WTC11 (cell line): ENCODE data around the gene TVP23A. TPM values are rescaled to one million over a fixed set of nuclear protein-coding genes. Genes with fewer than 3 reads are reported as not detected.

ENCODE experiments used
- ATAC-seq: fragments of 200-7000 bp; cut with Tn5 transposase; 2 replicates; pipeline ENCODE4 v1.10.0; 2021; ENCODE audit warnings: mild to moderate bottlenecking, moderate library complexity
- CTCF ChIA-PET: fragments of 300-600 bp; sonication (Branson Sonifier 250); formaldehyde crosslinking; loops from one replicate; lab custom pipeline; 2021; ENCODE audit warnings: antibody characterized with exemption; lab: Charles Lee
- POLR2A ChIA-PET: fragments of 350-600 bp; sonication (Branson Sonifier 250); formaldehyde crosslinking; loops from one replicate; lab custom pipeline; 2021; ENCODE audit warnings: antibody characterized with exemption; lab: Charles Lee
- DNase-seq: peaks from one replicate; pipeline ENCODE4 v3.0.0; 2021; ENCODE audit warnings: low spot score
- H3K27ac Mint-ChIP-seq: 2 replicates; pipeline ENCODE4 v1.8.0; 2021; ENCODE audit warnings: mixed read lengths
- H3K27me3 Mint-ChIP-seq: 2 replicates; pipeline ENCODE4 v1.8.0; 2021; ENCODE audit warnings: low read depth, mild to moderate bottlenecking, moderate library complexity, mixed read lengths
- H3K36me3 Mint-ChIP-seq: 2 replicates; pipeline ENCODE4 v1.8.0; 2021; ENCODE audit warnings: mixed read lengths
- H3K4me1 Mint-ChIP-seq: 2 replicates; pipeline ENCODE4 v1.8.0; 2022; ENCODE audit warnings: mixed read lengths
- H3K4me3 Mint-ChIP-seq: 2 replicates; pipeline ENCODE4 v1.8.0; 2021; ENCODE audit warnings: mild to moderate bottlenecking, moderate library complexity, mixed read lengths
- H3K9me3 Mint-ChIP-seq: 2 replicates; pipeline ENCODE4 v1.8.0; 2021; ENCODE audit warnings: mixed read lengths
- CREM ChIP-seq: sonication (generic); formaldehyde crosslinking; IDR thresholded peaks from 2 replicates; pipeline ENCODE4 v1.8.1; 2022; ENCODE audit warnings: mild to moderate bottlenecking, missing genetic modification reagents, moderate library complexity
- ESRRA ChIP-seq: sonication (generic); formaldehyde crosslinking; IDR thresholded peaks from 2 replicates; pipeline ENCODE4 v1.8.1; 2022; ENCODE audit warnings: mild to moderate bottlenecking, missing genetic modification reagents, borderline replicate concordance
- JAZF1 ChIP-seq: fragments of 250-450 bp; sonication (Bioruptor Pico); IDR thresholded peaks from 2 replicates; pipeline ENCODE4 v1.9.0; 2021; ENCODE audit warnings: moderate library complexity, mild to moderate bottlenecking, inconsistent platforms
- KAT7 ChIP-seq: sonication (generic); formaldehyde crosslinking; IDR thresholded peaks from 2 replicates; pipeline ENCODE4 v1.8.1; 2023; ENCODE audit warnings: missing genetic modification reagents, mild to moderate bottlenecking, borderline replicate concordance
- SMAD3 ChIP-seq: sonication (generic); formaldehyde crosslinking; IDR thresholded peaks from 2 replicates; pipeline ENCODE4 v1.8.0; 2022; ENCODE audit warnings: missing genetic modification reagents, mild to moderate bottlenecking, borderline replicate concordance
- SP1 ChIP-seq: sonication (generic); formaldehyde crosslinking; conservative IDR thresholded peaks from 2 replicates; pipeline ENCODE4 v1.8.1; 2022; ENCODE audit warnings: missing genetic modification reagents
- TCF7 ChIP-seq: sonication (generic); formaldehyde crosslinking; IDR thresholded peaks from 2 replicates; pipeline ENCODE4 v1.8.0; 2022; ENCODE audit warnings: mild to moderate bottlenecking, low read depth, missing genetic modification reagents, moderate library complexity
- ZNF121 ChIP-seq: sonication (generic); formaldehyde crosslinking; IDR thresholded peaks from 2 replicates; pipeline ENCODE4 v1.8.0; 2023; ENCODE audit warnings: missing genetic modification reagents
- ZNF138 ChIP-seq: sonication (generic); formaldehyde crosslinking; conservative IDR thresholded peaks from 2 replicates; pipeline ENCODE4 v1.8.1; 2022; ENCODE audit warnings: mild to moderate bottlenecking, moderate library complexity, missing genetic modification reagents
- ZNF219 ChIP-seq: sonication (generic); formaldehyde crosslinking; IDR thresholded peaks from 2 replicates; pipeline ENCODE4 v1.8.0; 2023; ENCODE audit warnings: missing genetic modification reagents, mild to moderate bottlenecking, borderline replicate concordance
- ZNF232 ChIP-seq: sonication (generic); formaldehyde crosslinking; IDR thresholded peaks from 2 replicates; pipeline ENCODE4 v1.8.0; 2022; ENCODE audit warnings: mild to moderate bottlenecking, missing genetic modification reagents
- ZNF423 ChIP-seq: fragments of 250-450 bp; sonication (Bioruptor Pico); IDR thresholded peaks from 2 replicates; pipeline ENCODE4 v2.1.2; 2022; ENCODE audit warnings: mild to moderate bottlenecking, moderate library complexity
- total RNA-seq: library from RNA; stranded (reverse); gene quantifications from 3 replicates; pipeline ENCODE4 v1.2.3, GENCODE V29; 2021
- TF ChIP-seq, protein P1 (sequence below): sonication (generic); formaldehyde crosslinking; IDR thresholded peaks from 2 replicates; pipeline ENCODE4 v1.8.1; 2023; ENCODE audit warnings: mild to moderate bottlenecking, moderate library complexity, missing genetic modification reagents
- TF ChIP-seq, protein P2 (sequence below): sonication (generic); formaldehyde crosslinking; IDR thresholded peaks from 2 replicates; pipeline ENCODE4 v1.8.0; 2022; ENCODE audit warnings: mild to moderate bottlenecking, missing genetic modification reagents
- TF ChIP-seq, protein P3 (sequence below): fragments of 250-450 bp; sonication (Bioruptor Pico); IDR thresholded peaks from 2 replicates; pipeline ENCODE4 v1.9.0; 2021; ENCODE audit warnings: mild to moderate bottlenecking
- TF ChIP-seq, protein P4 (sequence below): fragments of 250-450 bp; sonication (Bioruptor Pico); IDR thresholded peaks from 2 replicates; pipeline ENCODE4 v1.9.0; 2021; ENCODE audit warnings: mild to moderate bottlenecking, borderline replicate concordance
- TF ChIP-seq, protein P5 (sequence below): sonication (generic); formaldehyde crosslinking; IDR thresholded peaks from 2 replicates; pipeline ENCODE4 v1.8.1; 2023; ENCODE audit warnings: mild to moderate bottlenecking, missing genetic modification reagents, moderate library complexity

The TVP23A gene
- total RNA-seq, 1 experiment from 2014 or later, result 1.2 TPM

DNA sequence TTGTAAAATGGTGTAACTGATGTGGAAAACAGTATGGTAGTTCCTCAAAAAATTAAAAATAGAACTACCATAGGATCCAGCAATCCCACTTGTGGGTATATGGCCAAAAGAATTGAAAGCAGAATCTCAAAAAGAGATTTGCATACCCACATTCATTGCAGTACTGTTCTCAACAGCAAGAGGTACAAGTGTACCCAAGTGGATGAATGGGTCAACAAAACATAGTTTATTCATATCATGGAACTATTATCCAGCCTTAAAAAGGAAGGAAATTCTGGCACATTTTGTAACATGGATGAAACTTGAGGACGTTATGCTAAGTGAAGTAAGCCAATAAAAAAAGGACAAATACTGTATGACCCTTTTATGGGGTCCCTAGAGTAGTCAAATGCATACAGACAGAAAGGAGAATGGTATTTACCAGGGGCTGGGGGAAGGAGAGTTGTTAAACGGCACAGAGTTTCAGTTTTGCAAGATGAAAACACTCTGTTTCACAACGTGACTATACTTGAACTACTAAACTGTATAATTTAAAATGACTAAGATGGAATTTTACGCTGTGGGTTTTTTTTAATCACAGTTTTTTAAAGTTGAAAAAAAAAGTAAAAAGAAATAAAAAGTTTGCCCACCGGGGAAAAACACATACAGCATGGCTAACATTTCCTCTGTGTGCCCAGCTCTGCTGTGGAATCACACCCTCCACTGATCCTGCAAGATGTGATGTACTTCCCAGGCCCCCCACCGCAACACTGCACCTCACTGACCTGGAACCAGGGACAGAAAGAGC lies 6.1 kb downstream of the TVP23A start (continued):
- TF ChIP-seq, protein P1, sequence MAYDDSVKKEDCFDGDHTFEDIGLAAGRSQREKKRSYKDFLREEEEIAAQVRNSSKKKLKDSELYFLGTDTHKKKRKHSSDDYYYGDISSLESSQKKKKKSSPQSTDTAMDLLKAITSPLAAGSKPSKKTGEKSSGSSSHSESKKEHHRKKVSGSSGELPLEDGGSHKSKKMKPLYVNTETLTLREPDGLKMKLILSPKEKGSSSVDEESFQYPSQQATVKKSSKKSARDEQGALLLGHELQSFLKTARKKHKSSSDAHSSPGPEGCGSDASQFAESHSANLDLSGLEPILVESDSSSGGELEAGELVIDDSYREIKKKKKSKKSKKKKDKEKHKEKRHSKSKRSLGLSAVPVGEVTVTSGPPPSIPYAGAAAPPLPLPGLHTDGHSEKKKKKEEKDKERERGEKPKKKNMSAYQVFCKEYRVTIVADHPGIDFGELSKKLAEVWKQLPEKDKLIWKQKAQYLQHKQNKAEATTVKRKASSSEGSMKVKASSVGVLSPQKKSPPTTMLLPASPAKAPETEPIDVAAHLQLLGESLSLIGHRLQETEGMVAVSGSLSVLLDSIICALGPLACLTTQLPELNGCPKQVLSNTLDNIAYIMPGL (CRISPR knock-in tag), result no peak
- no peak for TF ChIP-seq ZNF138 (CRISPR knock-in tag)
- no peak for TF ChIP-seq ZNF423 (CRISPR knock-in tag)
- TF ChIP-seq, protein P2, sequence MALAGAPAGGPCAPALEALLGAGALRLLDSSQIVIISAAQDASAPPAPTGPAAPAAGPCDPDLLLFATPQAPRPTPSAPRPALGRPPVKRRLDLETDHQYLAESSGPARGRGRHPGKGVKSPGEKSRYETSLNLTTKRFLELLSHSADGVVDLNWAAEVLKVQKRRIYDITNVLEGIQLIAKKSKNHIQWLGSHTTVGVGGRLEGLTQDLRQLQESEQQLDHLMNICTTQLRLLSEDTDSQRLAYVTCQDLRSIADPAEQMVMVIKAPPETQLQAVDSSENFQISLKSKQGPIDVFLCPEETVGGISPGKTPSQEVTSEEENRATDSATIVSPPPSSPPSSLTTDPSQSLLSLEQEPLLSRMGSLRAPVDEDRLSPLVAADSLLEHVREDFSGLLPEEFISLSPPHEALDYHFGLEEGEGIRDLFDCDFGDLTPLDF (CRISPR knock-in tag), result no peak
- no peak for TF ChIP-seq TCF7 (CRISPR knock-in tag)
- TF ChIP-seq, all 79 proteins: peak for 0

DNA sequence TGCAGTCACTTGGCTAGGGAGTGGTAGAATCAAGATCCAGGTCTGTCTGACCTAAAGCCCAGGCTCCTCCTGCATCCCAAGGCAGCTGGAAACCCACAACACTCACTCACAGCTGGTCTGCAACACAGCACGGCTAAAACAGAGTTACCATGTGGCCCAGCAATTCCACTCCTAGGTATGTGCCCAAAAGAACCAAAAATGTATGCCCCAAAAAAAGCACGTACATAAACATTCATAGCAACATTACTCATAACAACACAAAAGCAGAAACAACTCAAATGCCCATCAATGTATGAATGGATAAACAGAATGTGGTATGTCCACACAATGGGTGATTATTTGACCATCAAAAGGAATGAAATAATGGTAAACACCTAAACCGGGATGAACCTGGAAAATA lies 8.9 kb downstream of the TVP23A start:
- H3K9me3 Mint-ChIP-seq, result peaks cover 5% of the 10 kb centered on the region
- H3K27me3 Mint-ChIP-seq, result no peaks in the 10 kb centered on the region
- no peaks in the 10 kb centered on the region for H3K4me1 Mint-ChIP-seq
- H3K4me3 Mint-ChIP-seq, result no peak overlapping the region
- TF ChIP-seq JAZF1 (CRISPR knock-in tag) (no peak), ESRRA (CRISPR knock-in tag) (no peak), ZNF232 (CRISPR knock-in tag) (no peak)
- ChIA-PET POLR2A (no interaction called here), CTCF (no interaction called here)
- peaks cover 4% of the 10 kb centered on the region; the same call in 1 of the 2 replicates for H3K36me3 Mint-ChIP-seq
- ATAC-seq (no peak), DNase-seq (no peak)
- no peak overlapping the region for H3K27ac Mint-ChIP-seq

DNA sequence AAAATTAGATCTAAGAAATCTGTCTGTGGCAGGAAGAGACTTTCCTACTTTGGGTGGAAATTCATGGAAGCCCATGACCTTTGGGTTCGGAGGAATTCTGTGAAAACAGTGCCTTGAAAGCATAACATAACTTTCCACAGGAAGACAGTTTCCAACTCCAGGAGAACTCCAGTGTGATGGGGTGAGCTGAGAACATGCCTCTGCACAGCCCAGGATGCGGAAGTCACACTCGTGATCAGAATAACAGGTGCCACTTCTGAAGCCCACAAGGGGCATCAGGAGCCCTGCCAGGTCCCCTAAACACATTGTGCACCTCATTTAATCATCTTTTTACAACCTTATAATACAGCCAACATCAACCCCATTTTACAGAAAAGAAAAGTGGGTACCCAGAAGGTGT lies 9.7 kb downstream of the TVP23A start:
- H3K27ac Mint-ChIP-seq, result no peak overlapping the region
- CTCF ChIA-PET, result no interaction called here

DNA sequence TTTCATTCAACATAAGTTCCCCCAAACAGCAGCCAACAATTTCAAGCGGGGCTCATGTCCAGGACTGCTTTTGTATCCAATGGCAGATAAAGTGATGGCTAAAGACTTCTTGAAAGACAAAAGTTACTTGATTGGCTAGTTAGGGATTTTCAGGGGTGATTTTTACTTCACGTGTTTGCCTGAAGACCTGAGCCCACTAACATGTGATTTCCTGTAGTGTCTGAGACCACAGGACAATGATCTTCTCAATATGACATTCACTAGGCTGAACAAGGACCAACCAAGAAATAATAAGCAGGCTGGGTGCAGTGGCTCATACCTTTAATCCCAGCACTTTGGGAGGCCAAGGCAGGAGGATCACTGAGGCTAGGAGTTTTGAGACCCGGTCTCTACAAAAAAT lies 10.4 kb downstream of the TVP23A start:
- ChIA-PET POLR2A (no interaction called here), CTCF (no interaction called here)
- DNase-seq, result no peak
- Mint-ChIP-seq H3K36me3 (peaks cover 4% of the 10 kb centered on the region; the same call in 1 of the 2 replicates), H3K27ac (no peak overlapping the region), H3K27me3 (no peaks in the 10 kb centered on the region), H3K9me3 (peaks cover 5% of the 10 kb centered on the region), H3K4me3 (no peak overlapping the region), H3K4me1 (no peaks in the 10 kb centered on the region)
- ATAC-seq, result no peak
- TF ChIP-seq ZNF121 (CRISPR knock-in tag) (no peak), JAZF1 (CRISPR knock-in tag) (no peak), SP1 (CRISPR knock-in tag) (no peak), SMAD3 (CRISPR knock-in tag) (no peak), ZNF219 (CRISPR knock-in tag) (no peak), CREM (CRISPR knock-in tag) (no peak)
- TF ChIP-seq, protein P3, sequence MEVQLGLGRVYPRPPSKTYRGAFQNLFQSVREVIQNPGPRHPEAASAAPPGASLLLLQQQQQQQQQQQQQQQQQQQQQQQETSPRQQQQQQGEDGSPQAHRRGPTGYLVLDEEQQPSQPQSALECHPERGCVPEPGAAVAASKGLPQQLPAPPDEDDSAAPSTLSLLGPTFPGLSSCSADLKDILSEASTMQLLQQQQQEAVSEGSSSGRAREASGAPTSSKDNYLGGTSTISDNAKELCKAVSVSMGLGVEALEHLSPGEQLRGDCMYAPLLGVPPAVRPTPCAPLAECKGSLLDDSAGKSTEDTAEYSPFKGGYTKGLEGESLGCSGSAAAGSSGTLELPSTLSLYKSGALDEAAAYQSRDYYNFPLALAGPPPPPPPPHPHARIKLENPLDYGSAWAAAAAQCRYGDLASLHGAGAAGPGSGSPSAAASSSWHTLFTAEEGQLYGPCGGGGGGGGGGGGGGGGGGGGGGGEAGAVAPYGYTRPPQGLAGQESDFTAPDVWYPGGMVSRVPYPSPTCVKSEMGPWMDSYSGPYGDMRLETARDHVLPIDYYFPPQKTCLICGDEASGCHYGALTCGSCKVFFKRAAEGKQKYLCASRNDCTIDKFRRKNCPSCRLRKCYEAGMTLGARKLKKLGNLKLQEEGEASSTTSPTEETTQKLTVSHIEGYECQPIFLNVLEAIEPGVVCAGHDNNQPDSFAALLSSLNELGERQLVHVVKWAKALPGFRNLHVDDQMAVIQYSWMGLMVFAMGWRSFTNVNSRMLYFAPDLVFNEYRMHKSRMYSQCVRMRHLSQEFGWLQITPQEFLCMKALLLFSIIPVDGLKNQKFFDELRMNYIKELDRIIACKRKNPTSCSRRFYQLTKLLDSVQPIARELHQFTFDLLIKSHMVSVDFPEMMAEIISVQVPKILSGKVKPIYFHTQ (CRISPR knock-in tag), result no peak
- TF ChIP-seq, protein P4, sequence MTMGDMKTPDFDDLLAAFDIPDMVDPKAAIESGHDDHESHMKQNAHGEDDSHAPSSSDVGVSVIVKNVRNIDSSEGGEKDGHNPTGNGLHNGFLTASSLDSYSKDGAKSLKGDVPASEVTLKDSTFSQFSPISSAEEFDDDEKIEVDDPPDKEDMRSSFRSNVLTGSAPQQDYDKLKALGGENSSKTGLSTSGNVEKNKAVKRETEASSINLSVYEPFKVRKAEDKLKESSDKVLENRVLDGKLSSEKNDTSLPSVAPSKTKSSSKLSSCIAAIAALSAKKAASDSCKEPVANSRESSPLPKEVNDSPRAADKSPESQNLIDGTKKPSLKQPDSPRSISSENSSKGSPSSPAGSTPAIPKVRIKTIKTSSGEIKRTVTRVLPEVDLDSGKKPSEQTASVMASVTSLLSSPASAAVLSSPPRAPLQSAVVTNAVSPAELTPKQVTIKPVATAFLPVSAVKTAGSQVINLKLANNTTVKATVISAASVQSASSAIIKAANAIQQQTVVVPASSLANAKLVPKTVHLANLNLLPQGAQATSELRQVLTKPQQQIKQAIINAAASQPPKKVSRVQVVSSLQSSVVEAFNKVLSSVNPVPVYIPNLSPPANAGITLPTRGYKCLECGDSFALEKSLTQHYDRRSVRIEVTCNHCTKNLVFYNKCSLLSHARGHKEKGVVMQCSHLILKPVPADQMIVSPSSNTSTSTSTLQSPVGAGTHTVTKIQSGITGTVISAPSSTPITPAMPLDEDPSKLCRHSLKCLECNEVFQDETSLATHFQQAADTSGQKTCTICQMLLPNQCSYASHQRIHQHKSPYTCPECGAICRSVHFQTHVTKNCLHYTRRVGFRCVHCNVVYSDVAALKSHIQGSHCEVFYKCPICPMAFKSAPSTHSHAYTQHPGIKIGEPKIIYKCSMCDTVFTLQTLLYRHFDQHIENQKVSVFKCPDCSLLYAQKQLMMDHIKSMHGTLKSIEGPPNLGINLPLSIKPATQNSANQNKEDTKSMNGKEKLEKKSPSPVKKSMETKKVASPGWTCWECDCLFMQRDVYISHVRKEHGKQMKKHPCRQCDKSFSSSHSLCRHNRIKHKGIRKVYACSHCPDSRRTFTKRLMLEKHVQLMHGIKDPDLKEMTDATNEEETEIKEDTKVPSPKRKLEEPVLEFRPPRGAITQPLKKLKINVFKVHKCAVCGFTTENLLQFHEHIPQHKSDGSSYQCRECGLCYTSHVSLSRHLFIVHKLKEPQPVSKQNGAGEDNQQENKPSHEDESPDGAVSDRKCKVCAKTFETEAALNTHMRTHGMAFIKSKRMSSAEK (CRISPR knock-in tag), result no peak
- TF ChIP-seq, protein P5, sequence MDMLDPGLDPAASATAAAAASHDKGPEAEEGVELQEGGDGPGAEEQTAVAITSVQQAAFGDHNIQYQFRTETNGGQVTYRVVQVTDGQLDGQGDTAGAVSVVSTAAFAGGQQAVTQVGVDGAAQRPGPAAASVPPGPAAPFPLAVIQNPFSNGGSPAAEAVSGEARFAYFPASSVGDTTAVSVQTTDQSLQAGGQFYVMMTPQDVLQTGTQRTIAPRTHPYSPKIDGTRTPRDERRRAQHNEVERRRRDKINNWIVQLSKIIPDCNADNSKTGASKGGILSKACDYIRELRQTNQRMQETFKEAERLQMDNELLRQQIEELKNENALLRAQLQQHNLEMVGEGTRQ (CRISPR knock-in tag), result no peak

More for the DNA sequence above, 9.7 kb downstream of the TVP23A start:
- no peaks in the 10 kb centered on the region for H3K27me3 Mint-ChIP-seq
- H3K4me1 Mint-ChIP-seq, result no peaks in the 10 kb centered on the region
- peaks cover 5% of the 10 kb centered on the region for H3K9me3 Mint-ChIP-seq
- no peak for ATAC-seq
- DNase-seq, result no peak
- POLR2A ChIA-PET, result no interaction called here
- TF ChIP-seq KAT7 (CRISPR knock-in tag), result no peak
- H3K36me3 Mint-ChIP-seq, result peaks cover 4% of the 10 kb centered on the region; the same call in 1 of the 2 replicates
- no peak overlapping the region for H3K4me3 Mint-ChIP-seq
